ENCODE results near the gene ALLC.
"Not testable (repeated sequence)": the region's sequence is repeated elsewhere in the genome, so short reads cannot be mapped to it uniquely, and the experiment has no call there.

ALLC gene

GRCh38 chr2:3656762-3657721 is 958 bp upstream of the ALLC start:
- no peak for DNase-seq

- no peak for DNase-seq
Observed at GRCh38 chr2:3659447-3660432, 1.7 kb downstream of the ALLC start.

- not testable (repeated sequence) for DNase-seq
Observed at GRCh38 chr2:3660640-3661039, 2.6 kb downstream of the ALLC start.

DNA sequence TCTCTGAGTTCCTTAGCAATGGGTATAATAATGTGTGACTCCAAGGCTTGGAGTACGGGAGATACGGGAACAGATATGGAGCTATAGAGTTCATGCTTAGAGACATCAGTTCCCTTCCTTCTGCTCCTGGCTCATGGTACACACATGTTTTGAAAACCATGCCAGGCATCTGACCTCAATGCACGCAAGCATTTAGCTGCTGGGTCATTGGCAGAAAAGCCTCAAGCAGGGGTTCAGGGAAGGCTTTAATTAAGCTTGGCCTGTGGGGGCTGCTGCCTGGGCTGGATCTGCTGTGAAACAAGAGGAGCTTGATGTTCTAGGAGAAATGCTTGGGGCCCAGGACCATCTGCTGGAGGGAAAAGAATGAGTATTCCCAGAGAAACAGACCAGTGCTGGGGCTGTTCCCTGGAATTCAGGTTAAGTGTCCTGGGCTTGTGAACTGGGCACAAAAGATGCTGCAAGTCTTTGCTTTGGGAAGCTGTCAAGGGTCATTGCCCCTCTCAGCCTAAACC is 3.2 kb downstream of the ALLC start:
- DNase-seq: no peak

- DNase-seq: no peak
Observed at GRCh38 chr2:3662239-3662638, 4.2 kb downstream of the ALLC start.

GRCh38 chr2:3664118-3664517 is 6.1 kb downstream of the ALLC start:
- DNase-seq: no peak

- no peak for DNase-seq
Observed at GRCh38 chr2:3664925-3665324, 6.9 kb downstream of the ALLC start.

GRCh38 chr2:3665886-3666612 is 8.0 kb downstream of the ALLC start:
- no peak for DNase-seq

DNA sequence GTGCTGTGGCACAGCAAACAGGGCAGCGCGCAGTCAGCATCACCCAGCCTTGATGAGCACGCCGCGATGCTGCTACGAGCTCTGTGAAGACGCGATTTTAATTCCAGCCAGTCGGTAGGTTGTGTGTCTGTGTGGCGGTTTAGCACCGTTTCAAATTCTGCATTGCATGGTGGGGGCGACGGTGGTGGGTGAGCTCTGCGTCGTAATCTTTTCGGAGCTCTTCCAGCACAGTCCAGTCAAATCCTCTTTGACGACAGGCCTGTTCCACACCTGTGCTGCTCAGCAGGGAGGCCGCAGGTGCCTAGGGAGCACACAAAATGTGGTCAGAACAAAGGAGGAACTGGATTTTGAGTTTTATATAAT is 8.6 kb downstream of the ALLC start:
- DNase-seq: no peak

DNA sequence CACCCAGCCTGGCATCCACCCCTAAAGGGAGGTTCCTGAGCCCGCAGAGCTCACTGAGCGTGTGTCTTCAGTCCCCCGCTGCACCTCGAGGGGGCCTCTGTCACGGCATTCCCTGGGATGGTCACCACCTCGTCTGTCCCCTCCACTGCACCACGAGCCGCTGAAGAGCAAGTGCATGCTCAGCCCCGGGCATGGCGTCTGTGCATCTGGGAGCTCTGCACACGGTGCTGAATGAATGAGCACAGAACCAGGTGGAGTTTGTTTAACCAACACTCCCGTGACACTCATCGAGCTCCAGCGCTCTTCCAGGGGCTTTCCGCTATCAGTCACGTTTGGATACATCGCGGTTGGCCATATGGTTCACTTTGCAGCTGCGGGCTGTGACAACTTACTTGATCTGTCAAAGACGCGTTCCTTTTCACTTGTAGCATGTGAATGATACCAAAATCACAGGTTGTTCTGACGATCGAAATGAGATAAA is 9.2 kb downstream of the ALLC start:
- no peak for DNase-seq

DNA sequence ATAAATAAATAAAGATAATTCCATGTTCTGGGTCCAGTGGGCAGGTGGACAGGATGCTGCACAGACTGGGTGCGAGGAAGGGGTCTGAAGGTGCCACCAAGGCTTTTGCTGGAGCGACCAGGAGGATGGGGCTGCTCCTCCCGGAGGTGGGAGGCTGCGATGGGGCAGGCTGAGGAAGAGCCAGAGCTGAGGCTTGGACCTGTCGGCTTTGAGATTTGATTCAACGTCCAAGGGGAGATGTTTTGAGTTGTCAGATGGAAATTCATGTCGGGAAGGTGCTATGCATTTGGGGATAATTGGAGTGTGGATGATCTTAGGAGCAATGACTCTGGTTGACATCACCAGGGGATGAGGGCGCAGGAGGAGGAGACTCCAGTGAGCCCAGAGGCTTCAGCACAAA is 11.7 kb downstream of the ALLC start:
- DNase-seq: no peak

DNA sequence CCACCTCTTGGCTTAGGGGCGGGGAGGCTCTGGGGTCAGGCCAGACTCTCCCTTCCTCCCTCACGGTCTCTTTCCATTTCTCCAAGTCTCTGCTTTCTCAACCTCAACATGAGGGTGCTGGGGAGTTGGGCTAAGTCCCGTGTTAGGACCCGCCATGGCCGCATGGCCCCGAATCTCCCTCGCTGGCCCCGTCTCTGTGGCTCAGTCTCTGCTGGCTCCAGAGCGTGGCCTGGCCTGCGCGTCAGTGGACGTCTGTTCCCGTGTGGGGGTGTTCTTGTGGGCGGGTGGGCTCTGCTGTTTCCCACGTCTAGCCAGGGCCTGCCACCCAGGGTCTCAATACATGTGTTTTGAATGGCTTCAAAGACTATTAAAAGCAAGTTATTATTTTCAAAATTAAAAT is 12.4 kb downstream of the ALLC start:
- no peak for DNase-seq

GRCh38 chr2:3670941-3671340 is 12.9 kb downstream of the ALLC start:
- DNase-seq: no peak

DNA sequence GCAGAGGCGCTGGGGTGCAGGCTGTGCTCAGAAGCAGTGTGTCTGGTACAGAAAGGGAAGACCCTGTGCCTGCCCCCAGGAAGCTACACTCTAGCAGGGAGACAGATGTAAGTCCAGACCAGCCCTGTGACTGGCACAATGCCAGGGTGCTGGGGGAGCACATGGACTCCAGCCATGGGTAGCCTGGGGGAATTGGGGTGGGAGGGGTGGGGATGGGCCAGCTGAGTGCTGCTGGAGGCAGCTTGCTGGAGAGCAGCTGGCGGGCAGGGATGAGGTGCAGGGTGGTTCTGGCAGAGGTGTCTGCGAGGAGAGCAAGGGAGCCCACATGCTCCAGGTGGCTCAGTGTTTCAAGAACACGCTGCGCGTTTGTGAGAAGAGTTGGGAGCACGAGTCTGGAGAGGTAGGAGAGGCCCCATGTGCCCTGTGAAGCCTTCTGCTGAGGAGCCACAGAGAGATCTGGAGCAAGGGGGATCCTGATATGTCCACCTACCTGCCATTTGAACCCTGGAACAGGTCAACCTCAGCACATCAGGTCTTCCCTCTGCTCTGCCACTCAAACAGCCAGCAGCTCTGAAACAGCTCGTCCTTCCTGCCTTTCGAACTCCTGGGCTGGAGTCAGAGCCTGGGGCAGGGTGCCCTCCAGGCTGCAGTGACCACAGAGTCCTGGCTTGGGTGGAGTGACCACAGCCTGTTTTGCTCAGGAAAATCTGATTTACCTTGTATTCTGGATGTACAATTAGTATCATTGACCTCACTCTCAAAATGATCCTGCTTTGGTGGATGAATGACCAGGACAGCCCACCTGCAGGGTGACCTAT is 15.1 kb downstream of the ALLC start:
- no peak for DNase-seq

DNA sequence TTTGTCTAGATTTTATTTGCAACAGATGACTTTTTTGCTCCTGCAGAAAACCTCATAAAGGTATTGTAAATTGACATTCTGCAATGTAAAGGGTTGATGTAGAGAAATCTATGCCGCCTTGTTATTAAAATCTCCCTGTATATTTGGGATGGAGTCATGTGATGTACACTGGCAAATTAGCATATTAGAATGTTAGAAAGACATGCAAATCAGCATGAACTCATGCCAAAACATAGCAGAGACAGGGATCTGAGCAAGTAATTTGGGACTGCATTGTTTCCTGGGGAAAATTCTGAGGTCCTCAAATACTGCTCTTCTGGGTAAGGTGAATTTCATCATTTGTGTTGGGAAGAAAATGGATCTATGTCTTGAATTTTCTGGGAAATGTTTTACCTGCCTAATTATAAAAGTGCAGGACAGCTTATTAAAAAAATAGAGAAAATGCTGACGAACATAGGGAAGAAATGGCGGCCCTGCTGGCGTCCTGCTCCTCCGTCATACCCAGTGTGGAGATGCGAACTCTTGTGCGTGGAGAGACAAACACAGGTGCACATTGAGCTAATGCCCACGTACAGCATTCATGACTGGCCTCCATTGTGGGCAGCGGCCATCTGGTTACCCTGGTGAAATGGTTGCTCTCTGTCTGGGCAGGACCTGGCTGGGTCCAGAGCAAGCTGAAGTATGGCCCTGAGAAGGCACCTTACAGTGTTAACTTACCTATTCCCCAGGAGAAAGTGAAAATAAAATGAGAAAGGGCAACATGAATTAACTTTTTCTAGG is 16.3 kb downstream of the ALLC start:
- DNase-seq: no peak

GRCh38 chr2:3675687-3676086 is 17.7 kb downstream of the ALLC start:
- no peak for DNase-seq

DNA sequence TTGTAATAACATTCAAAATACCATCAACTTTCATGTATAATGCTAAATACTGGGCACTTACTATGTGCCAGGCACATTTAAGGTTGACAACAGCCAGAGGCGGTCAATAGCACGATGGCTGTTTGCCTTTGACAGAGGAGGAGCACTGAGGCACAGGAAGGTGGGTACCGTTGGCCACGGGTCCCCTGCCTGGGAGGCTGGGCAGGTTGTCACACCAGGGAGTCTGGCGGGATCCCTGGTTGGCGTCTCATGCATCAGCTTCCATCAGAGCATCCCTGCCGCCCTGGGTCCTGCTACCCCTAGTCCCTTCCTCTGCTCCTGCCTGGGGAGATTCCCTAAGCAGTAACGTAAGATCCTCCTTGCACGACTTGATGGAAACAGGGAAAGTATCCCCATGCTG is 19.4 kb downstream of the ALLC start:
- DNase-seq: no peak

DNA sequence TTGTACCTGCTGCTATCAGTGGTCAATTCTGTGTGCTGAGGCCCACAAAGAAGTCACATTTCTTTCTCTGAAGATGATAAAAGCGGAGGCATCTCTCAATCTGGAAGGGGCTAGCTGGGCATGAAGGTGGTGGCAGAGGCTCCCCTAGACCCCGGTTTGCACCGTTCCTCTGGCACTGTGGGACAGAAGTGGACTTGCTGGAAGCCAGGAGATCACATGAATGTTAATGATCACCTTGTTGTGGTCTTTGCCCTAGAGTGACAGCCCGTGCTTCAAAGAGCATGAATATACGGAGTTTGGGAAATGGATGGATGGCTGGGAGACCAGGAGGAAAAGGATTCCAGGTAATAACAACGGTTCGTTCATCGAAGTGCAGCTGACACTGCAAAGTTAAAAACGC is 20.2 kb downstream of the ALLC start:
- no peak for DNase-seq

DNA sequence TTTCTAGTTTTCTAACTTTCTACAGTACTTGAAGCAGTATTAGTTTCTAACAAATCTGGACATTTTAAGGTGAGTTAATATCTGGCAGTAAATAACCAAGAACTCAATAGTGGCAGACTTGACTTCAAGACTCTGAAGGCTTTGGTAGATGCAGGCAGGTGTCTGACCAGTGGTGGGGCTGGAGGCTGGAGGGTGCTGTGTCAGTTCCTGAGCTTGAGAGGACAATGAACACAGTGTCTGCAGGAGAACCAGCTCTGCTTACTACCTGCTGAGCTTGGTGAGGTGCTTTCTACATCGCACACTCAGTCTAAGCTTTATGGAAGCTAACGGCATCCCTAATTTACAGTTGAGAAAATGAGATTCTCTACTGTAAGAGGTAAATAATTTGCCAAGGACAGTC is 21.2 kb downstream of the ALLC start:
- DNase-seq: no peak

- no peak for DNase-seq
Observed at GRCh38 chr2:3679616-3680393, 21.8 kb downstream of the ALLC start.

Data from NCI-H748 treated with DMSO at 0.1 percent for 48 hours (cell line).